Measurements from ENCODE around the gene HMX1.

The HMX1 gene

GRCh38 chr4:8830611-8831200 lies 40.9 kb downstream of the HMX1 start:
- Histone ChIP-seq H3K4me1 (no peaks in the 10 kb centered on the region), H3K27ac (no peak overlapping the region), H3K4me3 (no peak overlapping the region), H3K27me3 (peaks cover 0 to 30% of the 10 kb centered on the region in 2 donors), H3K9me3 (no peaks in the 10 kb centered on the region), H3K36me3 (no peaks in the 10 kb centered on the region)
- intact Hi-C loops (cut with DNase I; ENCODE audit: low total_unique reads), result no loop called here
- TF ChIP-seq CTCF (IDR thresholded peaks at IDR 0.05), result no peak
- peak in 1 of 2 donors; percentile 31 for DNase-seq

GRCh38 chr4:8830056-8830455 lies 41.6 kb downstream of the HMX1 start:
- Histone ChIP-seq H3K36me3 (no peaks in the 10 kb centered on the region), H3K4me3 (no peak overlapping the region), H3K9me3 (no peaks in the 10 kb centered on the region), H3K4me1 (no peaks in the 10 kb centered on the region), H3K27me3 (peaks cover 0 to 28% of the 10 kb centered on the region in 2 donors), H3K27ac (no peak overlapping the region)
- DNase-seq, result peak in 1 of 2 donors; percentile 20
- intact Hi-C loops (cut with DNase I; ENCODE audit: low total_unique reads), result no loop called here
- no peak for TF ChIP-seq CTCF (IDR thresholded peaks at IDR 0.05)

- H3K4me1 ChIP-seq, result no peaks in the 10 kb centered on the region
- intact Hi-C loops (cut with DNase I; ENCODE audit: low total_unique reads), result no loop called here
- H3K4me3 ChIP-seq, result no peak overlapping the region
- DNase-seq, result peak in 1 of 2 donors; percentile 13
- H3K27me3 ChIP-seq, result peaks cover 0 to 23% of the 10 kb centered on the region in 2 donors
- H3K9me3 ChIP-seq, result no peaks in the 10 kb centered on the region
- H3K36me3 ChIP-seq, result no peaks in the 10 kb centered on the region
- no peak overlapping the region for H3K27ac ChIP-seq
- TF ChIP-seq CTCF (IDR thresholded peaks at IDR 0.05), result no peak
Observed at GRCh38 chr4:8829584-8829983, 42.1 kb downstream of the HMX1 start.

- no peaks in the 10 kb centered on the region for H3K4me1 ChIP-seq
- no peak for DNase-seq
- no peaks in the 10 kb centered on the region for H3K9me3 ChIP-seq
- H3K4me3 ChIP-seq, result no peak overlapping the region
- H3K27me3 ChIP-seq, result peaks cover 0 to 19% of the 10 kb centered on the region in 2 donors
- H3K36me3 ChIP-seq, result no peaks in the 10 kb centered on the region
- no peak for TF ChIP-seq CTCF (IDR thresholded peaks at IDR 0.05)
- intact Hi-C loops (cut with DNase I; ENCODE audit: low total_unique reads), result no loop called here
- no peak overlapping the region for H3K27ac ChIP-seq
Observed at GRCh38 chr4:8828869-8829268, 42.8 kb downstream of the HMX1 start.

- Histone ChIP-seq H3K27ac (no peak overlapping the region), H3K4me1 (no peaks in the 10 kb centered on the region), H3K9me3 (no peaks in the 10 kb centered on the region), H3K27me3 (peaks cover 0 to 31% of the 10 kb centered on the region in 2 donors), H3K36me3 (no peaks in the 10 kb centered on the region), H3K4me3 (no peak overlapping the region)
- DNase-seq, result peak in 1 of 2 donors; percentile 31
- TF ChIP-seq CTCF (IDR thresholded peaks at IDR 0.05), result no peak
- intact Hi-C loops (cut with DNase I; ENCODE audit: low total_unique reads), result no loop called here
Observed at GRCh38 chr4:8821151-8821950, 50.3 kb downstream of the HMX1 start.

Measured in tibial artery (tissue), 4 donors.